ENCODE data around the gene SFTA2.

DNA sequence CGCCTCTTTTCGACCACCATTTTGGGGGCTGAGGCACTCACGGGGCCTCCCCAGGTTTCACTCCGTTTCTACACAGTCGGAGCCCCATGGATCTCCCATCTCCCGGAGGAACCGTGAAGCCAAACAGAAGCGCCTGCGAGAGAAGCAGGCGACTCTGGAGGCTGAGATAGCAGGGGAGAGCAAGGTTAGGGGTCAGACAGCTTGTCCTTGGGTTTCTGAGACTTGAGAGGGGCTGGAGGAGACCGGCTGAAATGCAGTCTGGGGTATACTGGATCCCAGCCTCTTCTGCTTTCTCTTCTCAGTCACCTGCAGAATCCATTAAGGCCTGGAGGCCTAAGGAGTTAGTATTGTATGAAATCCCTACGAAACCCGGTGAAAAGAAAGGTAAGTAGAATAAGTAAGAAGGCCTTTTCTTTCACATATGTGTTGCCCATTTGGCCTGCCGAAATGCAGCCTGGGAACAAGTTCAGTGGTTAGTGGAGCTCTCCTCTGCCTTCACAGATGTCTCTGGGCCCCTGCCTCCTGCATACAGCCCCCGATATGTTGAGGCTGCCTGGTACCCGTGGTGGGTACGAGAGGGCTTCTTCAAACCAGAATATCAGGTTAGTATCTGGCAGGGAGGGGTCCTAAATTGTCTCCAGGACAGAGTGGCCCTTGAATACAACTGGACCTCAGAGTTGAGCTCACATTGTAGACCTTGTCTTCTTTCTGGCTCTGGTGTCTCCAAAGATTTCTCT lies 16.9 kb downstream of the SFTA2 start:
- no peak for TF ChIP-seq POLR2A (IDR thresholded peaks at IDR 0.05)
- no peak for TF ChIP-seq CTCF (IDR thresholded peaks at IDR 0.05)
